GM10266 (cell line): ENCODE results near the gene CRYBB3.

Experiments used
- DNase-seq: peaks from one replicate; pipeline ENCODE4 v3.0.0; 2012; ENCODE audit errors: extremely low spot score
- CTCF ChIP-seq: IDR thresholded peaks from 2 replicates; pipeline ENCODE4 v1.5.1; 2012; ENCODE audit warnings: mild to moderate bottlenecking, low read depth; ENCODE audit not compliant: control insufficient read depth, insufficient read depth; ENCODE audit errors: missing control alignments

The CRYBB3 gene

GRCh38 chr22:25208328-25208727 lies 8.7 kb downstream of the CRYBB3 start:
- TF ChIP-seq CTCF = no peak
- no peak for DNase-seq

- no peak for TF ChIP-seq CTCF
- DNase-seq = no peak
Measured at GRCh38 chr22:25208743-25209505, 9.3 kb downstream of the CRYBB3 start.

- no peak for DNase-seq
Measured at GRCh38 chr22:25210793-25211192, 11.1 kb downstream of the CRYBB3 start.

GRCh38 chr22:25212337-25212736 lies 12.7 kb downstream of the CRYBB3 start:
- no peak for TF ChIP-seq CTCF
- DNase-seq = no peak

More at GRCh38 chr22:25210793-25211192, 11.1 kb downstream of the CRYBB3 start:
- TF ChIP-seq CTCF = no peak

- no peak for DNase-seq
- TF ChIP-seq CTCF = no peak
Measured at GRCh38 chr22:25213221-25213620, 13.6 kb downstream of the CRYBB3 start.

- TF ChIP-seq CTCF = no peak
Measured at GRCh38 chr22:25216230-25216629, 16.6 kb downstream of the CRYBB3 start.

GRCh38 chr22:25219211-25219689 lies 19.6 kb downstream of the CRYBB3 start, which contains the start of gene CRYBB2:
CRYBB2 (plus strand) TSS chr22:25219639; CDS start chr22:25221430, 1,791 bp downstream.
- DNase-seq = no peak
- no peak for TF ChIP-seq CTCF

More at GRCh38 chr22:25216230-25216629, 16.6 kb downstream of the CRYBB3 start:
- no peak for DNase-seq
